ENCODE results near the gene ZNF169. TPM values are rescaled to one million over a fixed set of nuclear protein-coding genes. Genes with fewer than 3 reads are reported as not detected.
"Not testable (repeated sequence)": the region's sequence is repeated elsewhere in the genome, so short reads cannot be mapped to it uniquely, and the experiment has no call there.

Gene ZNF169
- polyA plus RNA-seq, 1 of the 3 experiments (the other 2 are of a cell fraction): 3.1 TPM

DNA sequence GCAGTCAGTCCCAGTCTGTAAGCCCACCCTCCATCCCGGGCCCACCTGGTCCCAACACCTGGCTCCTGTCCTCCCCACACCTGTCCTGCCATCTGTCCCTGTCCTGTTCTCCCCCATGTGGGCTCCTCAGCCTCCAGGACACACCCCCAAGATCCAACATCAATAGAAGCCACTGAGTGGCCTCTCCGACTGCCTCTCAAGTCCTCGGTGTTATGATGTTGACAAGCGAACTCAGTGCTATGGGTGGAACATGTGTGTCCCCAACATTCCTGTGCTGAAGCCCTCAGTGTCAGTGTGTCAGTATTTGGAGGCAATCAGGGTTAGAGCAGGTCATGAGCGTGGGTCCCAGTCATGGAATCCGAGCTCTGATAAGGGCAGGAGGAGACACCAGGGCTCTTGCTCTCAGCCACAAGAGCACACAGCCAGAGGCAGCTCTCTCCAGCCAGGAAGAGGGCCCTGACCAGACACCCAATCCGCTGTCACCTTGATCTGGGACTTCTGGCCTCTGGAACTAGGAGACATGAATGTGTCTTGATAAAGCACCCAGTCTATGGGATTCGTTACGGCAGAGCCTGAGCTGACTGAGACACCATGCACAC, 63.3 kb downstream of the ZNF169 start:
- H3K4me2 ChIP-seq; H3K36me3 ChIP-seq (replicated peaks in 1 of 2; ENCODE audit: control insufficient read depth in 1 of 2, insufficient read depth in 2 of 2, low read length in 1 of 2); H3K9ac ChIP-seq; H3K79me2 ChIP-seq (ENCODE audit: insufficient read depth); POLR2A ChIA-PET; H3F3A ChIP-seq (replicated peaks; ENCODE audit: insufficient read depth); H4K20me1 ChIP-seq (ENCODE audit: insufficient read depth); H3K4me3 ChIP-seq (ENCODE audit: low read depth in 2 of 2, low read length in 1 of 2); DNase-seq; H3K27me3 ChIP-seq (ENCODE audit: insufficient read depth); H2AFZ ChIP-seq (ENCODE audit: low read depth); H3K9me2 ChIP-seq; H3K9me3 ChIP-seq; H3K4me1 ChIP-seq (ENCODE audit: control insufficient read depth in 1 of 2, insufficient read depth in 2 of 2, low read depth in 1 of 2, low read length in 1 of 2); H3K27ac ChIP-seq (ENCODE audit: low read depth in 2 of 2, low read length in 1 of 2): not testable (repeated sequence)
- CTCF ChIA-PET: interaction anchor here (0.7 kb wide), 1 partner anchor 902 kb away, joined by 3 read pairs; no protein-coding TSS in a partner anchor
- 93% methylated on average over 3 of the region's 9 CpGs for WGBS (ENCODE audit: low lambda C conversion rate)

GRCh38 chr9:94323153-94323798, 64.2 kb downstream of the ZNF169 start:
- H3K27ac ChIP-seq (ENCODE audit: low read depth in 2 of 2, low read length in 1 of 2); H3F3A ChIP-seq (replicated peaks; ENCODE audit: insufficient read depth); POLR2A ChIA-PET; H3K9ac ChIP-seq; DNase-seq; H3K27me3 ChIP-seq (ENCODE audit: insufficient read depth); H2AFZ ChIP-seq (ENCODE audit: low read depth); H3K36me3 ChIP-seq (replicated peaks in 1 of 2; ENCODE audit: control insufficient read depth in 1 of 2, insufficient read depth in 2 of 2, low read length in 1 of 2); H3K9me2 ChIP-seq; H3K4me3 ChIP-seq (ENCODE audit: low read depth in 2 of 2, low read length in 1 of 2); H4K20me1 ChIP-seq (ENCODE audit: insufficient read depth); H3K9me3 ChIP-seq; H3K4me2 ChIP-seq; H3K79me2 ChIP-seq (ENCODE audit: insufficient read depth); H3K4me1 ChIP-seq (ENCODE audit: control insufficient read depth in 1 of 2, insufficient read depth in 2 of 2, low read depth in 1 of 2, low read length in 1 of 2): not testable (repeated sequence)
- CTCF ChIA-PET: interaction anchor here (0.7 kb wide), 1 partner anchor 901 kb away, joined by 3 read pairs; no protein-coding TSS in a partner anchor
- 81% methylated on average over 12 of the region's 18 CpGs for WGBS (ENCODE audit: low lambda C conversion rate)

- WGBS (ENCODE audit: low lambda C conversion rate): 87% methylated on average over 13 of the region's 16 CpGs
- DNase-seq; H3K4me1 ChIP-seq (ENCODE audit: control insufficient read depth in 1 of 2, insufficient read depth in 2 of 2, low read depth in 1 of 2, low read length in 1 of 2); H3K9me2 ChIP-seq; H4K20me1 ChIP-seq (ENCODE audit: insufficient read depth); CTCF ChIA-PET; H3K27ac ChIP-seq (ENCODE audit: low read depth in 2 of 2, low read length in 1 of 2); H3K9me3 ChIP-seq; POLR2A ChIA-PET; H2AFZ ChIP-seq (ENCODE audit: low read depth); H3F3A ChIP-seq (replicated peaks; ENCODE audit: insufficient read depth); H3K79me2 ChIP-seq (ENCODE audit: insufficient read depth); H3K9ac ChIP-seq; H3K4me2 ChIP-seq; H3K36me3 ChIP-seq (replicated peaks in 1 of 2; ENCODE audit: control insufficient read depth in 1 of 2, insufficient read depth in 2 of 2, low read length in 1 of 2); H3K4me3 ChIP-seq (ENCODE audit: low read depth in 2 of 2, low read length in 1 of 2); H3K27me3 ChIP-seq (ENCODE audit: insufficient read depth): not testable (repeated sequence)
Measured at GRCh38 chr9:94325583-94325982, 66.5 kb downstream of the ZNF169 start.

DNA sequence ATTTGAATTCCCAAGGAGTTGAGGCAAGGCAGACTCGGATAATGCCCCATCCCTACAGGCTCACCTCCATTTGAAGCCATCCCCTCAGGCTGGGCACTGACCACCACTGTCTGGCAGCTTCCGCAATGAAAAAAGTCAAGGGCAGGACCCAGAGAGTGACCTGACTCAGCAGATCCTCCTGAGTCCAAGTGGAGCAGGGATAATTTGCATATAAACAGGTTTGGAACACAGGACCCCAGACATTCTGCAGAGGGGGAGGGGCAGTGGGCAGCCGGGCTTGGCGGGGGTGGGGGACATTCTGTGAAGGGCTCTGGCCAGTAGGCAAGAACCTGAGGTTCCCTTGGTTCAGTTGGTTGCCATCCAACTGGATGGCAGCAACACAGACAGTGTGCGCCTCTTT, 69.4 kb downstream of the ZNF169 start, which contains the start of gene NUTM2F:
Gene NUTM2F (minus strand): TSS at position 101 of the 400 bp plus-strand sequence. CDS start 21 bp downstream, at position 80.
- H3F3A ChIP-seq (replicated peaks; ENCODE audit: insufficient read depth); POLR2A ChIA-PET; DNase-seq: not testable (repeated sequence)

DNA sequence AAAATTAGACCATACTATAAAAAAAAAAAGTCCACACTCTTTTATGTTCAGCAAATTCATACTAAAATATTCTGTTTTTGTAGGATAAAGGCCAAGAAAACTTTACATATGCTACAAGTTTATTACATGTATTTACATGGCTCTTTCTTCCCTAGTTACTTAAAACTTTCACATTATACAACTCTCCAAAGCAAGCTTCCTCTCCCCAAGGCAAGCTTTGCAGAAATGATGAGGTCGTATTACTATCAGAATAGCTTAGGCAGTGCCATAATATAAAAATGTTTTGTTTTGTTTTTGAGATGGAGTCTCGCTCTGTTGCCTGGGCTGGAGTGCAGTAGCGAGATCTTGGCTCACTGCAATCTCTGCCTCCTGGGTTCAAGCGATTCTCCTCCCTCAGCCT, 77.3 kb downstream of the ZNF169 start:
- H3K27ac ChIP-seq (ENCODE audit: low read depth in 2 of 2, low read length in 1 of 2); H2AFZ ChIP-seq (ENCODE audit: low read depth); H3K4me3 ChIP-seq (ENCODE audit: low read depth in 2 of 2, low read length in 1 of 2); POLR2A ChIA-PET; H3K9ac ChIP-seq; H3K36me3 ChIP-seq (replicated peaks in 1 of 2; ENCODE audit: control insufficient read depth in 1 of 2, insufficient read depth in 2 of 2, low read length in 1 of 2); H3K79me2 ChIP-seq (ENCODE audit: insufficient read depth); CTCF ChIA-PET; H3K9me3 ChIP-seq; H4K20me1 ChIP-seq (ENCODE audit: insufficient read depth); H3K4me1 ChIP-seq (ENCODE audit: control insufficient read depth in 1 of 2, insufficient read depth in 2 of 2, low read depth in 1 of 2, low read length in 1 of 2); H3K9me2 ChIP-seq; H3F3A ChIP-seq (replicated peaks; ENCODE audit: insufficient read depth); DNase-seq; H3K4me2 ChIP-seq; H3K27me3 ChIP-seq (ENCODE audit: insufficient read depth): not testable (repeated sequence)
- 79% methylated on average over 2 of the region's 4 CpGs for WGBS (ENCODE audit: low lambda C conversion rate)

More for the DNA sequence above, 69.4 kb downstream of the ZNF169 start, which contains the start of gene NUTM2F:
- CTCF ChIA-PET; H3K4me1 ChIP-seq (ENCODE audit: control insufficient read depth in 1 of 2, insufficient read depth in 2 of 2, low read depth in 1 of 2, low read length in 1 of 2); H3K4me2 ChIP-seq; H3K9me3 ChIP-seq; H3K4me3 ChIP-seq (ENCODE audit: low read depth in 2 of 2, low read length in 1 of 2); H4K20me1 ChIP-seq (ENCODE audit: insufficient read depth); H3K79me2 ChIP-seq (ENCODE audit: insufficient read depth); H3K27me3 ChIP-seq (ENCODE audit: insufficient read depth); H3K36me3 ChIP-seq (replicated peaks in 1 of 2; ENCODE audit: control insufficient read depth in 1 of 2, insufficient read depth in 2 of 2, low read length in 1 of 2); H3K27ac ChIP-seq (ENCODE audit: low read depth in 2 of 2, low read length in 1 of 2); H3K9ac ChIP-seq; H2AFZ ChIP-seq (ENCODE audit: low read depth); H3K9me2 ChIP-seq: not testable (repeated sequence)
- WGBS (ENCODE audit: low lambda C conversion rate): no CpG with 5 or more reads among the region's 5 CpGs

GRCh38 chr9:94338723-94339122, 79.6 kb downstream of the ZNF169 start:
- POLR2A ChIA-PET; H3K4me1 ChIP-seq (ENCODE audit: control insufficient read depth in 1 of 2, insufficient read depth in 2 of 2, low read depth in 1 of 2, low read length in 1 of 2); H3K36me3 ChIP-seq (replicated peaks in 1 of 2; ENCODE audit: control insufficient read depth in 1 of 2, insufficient read depth in 2 of 2, low read length in 1 of 2); H3K9me3 ChIP-seq; H3K27ac ChIP-seq (ENCODE audit: low read depth in 2 of 2, low read length in 1 of 2); H3K4me3 ChIP-seq (ENCODE audit: low read depth in 2 of 2, low read length in 1 of 2); H3K27me3 ChIP-seq (ENCODE audit: insufficient read depth); H2AFZ ChIP-seq (ENCODE audit: low read depth); CTCF ChIA-PET; H3F3A ChIP-seq (replicated peaks; ENCODE audit: insufficient read depth); H3K79me2 ChIP-seq (ENCODE audit: insufficient read depth); DNase-seq; H3K4me2 ChIP-seq; H4K20me1 ChIP-seq (ENCODE audit: insufficient read depth); H3K9me2 ChIP-seq; H3K9ac ChIP-seq: not testable (repeated sequence)
- 79% methylated on average over 7 of the region's 7 CpGs for WGBS (ENCODE audit: low lambda C conversion rate)

Measured in SK-N-SH (cell line).